Endodermal cell (in vitro differentiated cells): ENCODE measurements around the gene KLK6. TPM values are rescaled to one million over a fixed set of nuclear protein-coding genes. Genes with fewer than 3 reads are reported as not detected.

Experiments
- DNase-seq: peaks from one replicate; pipeline ENCODE4 v3.0.0-alpha.2; 2017
- H3K27ac ChIP-seq: 2 replicates; pipeline ENCODE4 v1.5.1; 2013; ENCODE audit warnings: mild to moderate bottlenecking, low read depth, low read length, moderate library complexity
- H3K27me3 ChIP-seq: 2 replicates; pipeline ENCODE4 v1.6.1; 2013; ENCODE audit warnings: mild to moderate bottlenecking, low read length, moderate library complexity; ENCODE audit not compliant: insufficient read depth, control insufficient read depth, poor library complexity, severe bottlenecking
- H3K36me3 ChIP-seq: 2 replicates; pipeline ENCODE4 v1.7.0; 2013; ENCODE audit warnings: mild to moderate bottlenecking, low read length, moderate library complexity; ENCODE audit not compliant: control insufficient read depth, insufficient read depth
- H3K4me1 ChIP-seq: one replicate; pipeline ENCODE4 v1.7.0; 2013; ENCODE audit warnings: low read length; ENCODE audit not compliant: control insufficient read depth, insufficient read depth
- H3K4me3 ChIP-seq: 2 replicates; pipeline ENCODE4 v1.5.1; 2013; ENCODE audit warnings: mild to moderate bottlenecking, low read length, moderate library complexity
- H3K9ac ChIP-seq: 2 replicates; pipeline ENCODE4 v1.6.1; 2013; ENCODE audit warnings: mild to moderate bottlenecking, low read length, moderate library complexity; ENCODE audit not compliant: poor library complexity, severe bottlenecking; ENCODE audit errors: extremely low read depth
- H3K9me3 ChIP-seq: 2 replicates; pipeline ENCODE4 v1.6.1; 2013; ENCODE audit warnings: mild to moderate bottlenecking, low read length, moderate library complexity; ENCODE audit not compliant: control insufficient read depth
- H3K27ac Mint-ChIP-seq: 2 replicates; pipeline ENCODE4 v1.8.0; 2020; ENCODE audit warnings: mixed read lengths
- H3K27me3 Mint-ChIP-seq: 2 replicates; pipeline ENCODE4 v1.8.0; 2021; ENCODE audit warnings: mild to moderate bottlenecking, mixed read lengths; ENCODE audit not compliant: insufficient read depth
- H3K36me3 Mint-ChIP-seq: 2 replicates; pipeline ENCODE4 v1.8.0; 2020; ENCODE audit warnings: low read depth, mixed read lengths
- H3K4me1 Mint-ChIP-seq: 2 replicates; pipeline ENCODE4 v1.8.0; 2020; ENCODE audit warnings: mixed read lengths
- H3K4me3 Mint-ChIP-seq: 2 replicates; pipeline ENCODE4 v1.8.0; 2020; ENCODE audit warnings: mild to moderate bottlenecking, moderate library complexity, mixed read lengths
- H3K9me3 Mint-ChIP-seq: 2 replicates; pipeline ENCODE4 v1.8.0; 2020; ENCODE audit warnings: mild to moderate bottlenecking, mixed read lengths
- WGBS, 2 experiments: methylation state at CpG; one replicate each; pipeline versions ENCODE4 v1.1.5 to v1.1.7; 2013; ENCODE audit warnings: missing lambda C conversion rate in 2 of 2, mixed read lengths in 1 of 2; ENCODE audit not compliant: insufficient coverage in 1 of 2, insufficient read length in 1 of 2; 5-methylcytosine and 5-hydroxymethylcytosine counted together
- long read RNA-seq, 4 experiments: library from polyadenylated mRNA in 2 of 4; library from RNA in 1 of 4; library from capped mRNA in 1 of 4; stranded (forward) in 3 of 4; unstranded in 1 of 4; transcript quantifications; one replicate each; pipeline ENCODE4 v2.0.0, GENCODE V29; 2020 to 2021; ENCODE audit warnings: inconsistent platforms in 1 of 4
- polyA plus RNA-seq, 2 experiments: library from polyadenylated mRNA; stranded (reverse); fragments of 50-300 nt; gene quantifications; one replicate each; pipeline ENCODE4 v1.2.3, GENCODE V29; 2013
- total RNA-seq, 2 donors: library from RNA; stranded (reverse); fragmentation: NEBNext Ultra II Directional in 1 of 2; extraction: Animal tissue kit (Norgen Biotek cat#: 25700) in 1 of 2; gene quantifications; 2 replicates in 1 of 2; 3 replicates in 1 of 2; pipeline ENCODE4 v1.2.1, GENCODE V29; 2021
- TF ChIP-seq, protein P1 (sequence below): fragments of 200-600 bp; sonication (generic); conservative IDR thresholded peaks from 2 replicates; pipeline ENCODE4 v1.5.0; 2021; ENCODE audit warnings: antibody characterized with exemption, mild to moderate bottlenecking

KLK6 gene
- under 1 TPM; 0.86 to 0.93 TPM for total RNA-seq
- 1.0 TPM for polyA plus RNA-seq (2013, experiment 1 of 2)
- polyA plus RNA-seq (2013, experiment 2 of 2): 1.1 TPM
- long read RNA-seq, experiment 1: 0 reads
- long read RNA-seq, experiment 2, partial matches to known transcripts: 0 of 3 reads
- long read RNA-seq, experiment 2, other reads (novel, unspliced or antisense): 1 of 3 reads
- long read RNA-seq, experiment 3, partial matches to known transcripts: 0 of 1 reads
- long read RNA-seq, experiment 3, other reads (novel, unspliced or antisense): 0 of 1 reads
- long read RNA-seq, experiment 4, partial matches to known transcripts: 0 of 3 reads
- long read RNA-seq, experiment 4, other reads (novel, unspliced or antisense): 0 of 3 reads

DNA sequence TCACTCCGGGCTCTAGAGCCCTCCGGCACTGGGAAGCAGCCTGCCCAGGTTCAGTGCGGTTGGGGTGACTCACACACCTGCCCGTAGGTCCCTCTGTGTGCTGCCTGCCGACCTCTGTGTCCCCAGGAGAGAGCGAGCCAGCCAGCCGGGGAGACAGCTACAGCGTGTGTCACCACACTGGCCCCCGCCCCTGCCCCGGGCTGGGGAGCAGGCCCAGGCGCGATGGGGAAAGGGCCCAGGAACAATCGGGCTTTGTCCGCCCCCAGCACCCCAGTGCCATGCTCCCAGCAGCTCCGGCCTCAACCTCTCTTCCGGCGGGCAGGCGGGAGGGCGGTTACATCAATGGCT is at the start of gene KLK6:
KLK6 (minus strand) TSS at position 179 of the 348 bp plus-strand sequence. CDS start 1,487 bp downstream, outside the sequence.
- no peak within 1 kb of the TSS for H3K4me3 ChIP-seq
- no peaks in the 10 kb centered on the region for H3K9me3 Mint-ChIP-seq
- no peaks in the 10 kb centered on the region for H3K9me3 ChIP-seq
- H3K27me3 ChIP-seq: no peaks in the 10 kb centered on the region
- no peak within 1 kb of the TSS for H3K4me3 Mint-ChIP-seq
- WGBS, 2 experiments: 88 to 94% methylated on average over 11 to 19 of the region's 19 CpGs
- no peak within 1 kb of the TSS for H3K27ac Mint-ChIP-seq
- DNase-seq: peak; percentile 56
- peaks cover 2% of the 10 kb centered on the region for H3K4me1 Mint-ChIP-seq
- no peak within 1 kb of the TSS for H3K27ac ChIP-seq
- no peak within 1 kb of the TSS for H3K9ac ChIP-seq
- TF ChIP-seq, protein P1, sequence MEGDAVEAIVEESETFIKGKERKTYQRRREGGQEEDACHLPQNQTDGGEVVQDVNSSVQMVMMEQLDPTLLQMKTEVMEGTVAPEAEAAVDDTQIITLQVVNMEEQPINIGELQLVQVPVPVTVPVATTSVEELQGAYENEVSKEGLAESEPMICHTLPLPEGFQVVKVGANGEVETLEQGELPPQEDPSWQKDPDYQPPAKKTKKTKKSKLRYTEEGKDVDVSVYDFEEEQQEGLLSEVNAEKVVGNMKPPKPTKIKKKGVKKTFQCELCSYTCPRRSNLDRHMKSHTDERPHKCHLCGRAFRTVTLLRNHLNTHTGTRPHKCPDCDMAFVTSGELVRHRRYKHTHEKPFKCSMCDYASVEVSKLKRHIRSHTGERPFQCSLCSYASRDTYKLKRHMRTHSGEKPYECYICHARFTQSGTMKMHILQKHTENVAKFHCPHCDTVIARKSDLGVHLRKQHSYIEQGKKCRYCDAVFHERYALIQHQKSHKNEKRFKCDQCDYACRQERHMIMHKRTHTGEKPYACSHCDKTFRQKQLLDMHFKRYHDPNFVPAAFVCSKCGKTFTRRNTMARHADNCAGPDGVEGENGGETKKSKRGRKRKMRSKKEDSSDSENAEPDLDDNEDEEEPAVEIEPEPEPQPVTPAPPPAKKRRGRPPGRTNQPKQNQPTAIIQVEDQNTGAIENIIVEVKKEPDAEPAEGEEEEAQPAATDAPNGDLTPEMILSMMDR: no peak
- peaks cover 17% of the 10 kb centered on the region for H3K27me3 Mint-ChIP-seq
- no peaks in the 10 kb centered on the region for H3K36me3 ChIP-seq
- H3K36me3 Mint-ChIP-seq: no peaks in the 10 kb centered on the region
- no peaks in the 10 kb centered on the region for H3K4me1 ChIP-seq

- Histone ChIP-seq H3K9me3 (no peaks in the 10 kb centered on the region), H3K36me3 (no peaks in the 10 kb centered on the region), H3K4me3 (peak overlapping the region; percentile 45), H3K27ac (no peak overlapping the region), H3K4me1 (no peaks in the 10 kb centered on the region), H3K9ac (no peak overlapping the region), H3K27me3 (peaks cover 76% of the 10 kb centered on the region)
- DNase-seq: peak; percentile 82
- Mint-ChIP-seq H3K4me1 (peaks cover 26% of the 10 kb centered on the region), H3K4me3 (peak overlapping the region; percentile 52), H3K9me3 (peaks cover 5% of the 10 kb centered on the region), H3K27ac (no peak overlapping the region), H3K36me3 (no peaks in the 10 kb centered on the region), H3K27me3 (peaks cover 78% of the 10 kb centered on the region)
- WGBS, 2 experiments: 2 to 3% methylated on average over 24 to 58 of the region's 68 CpGs
- TF ChIP-seq, protein P1: no peak
Measured at GRCh38 chr19:51018745-51019543, 49.6 kb upstream of the KLK6 start.

GRCh38 chr19:51016798-51017683 is 47.6 kb upstream of the KLK6 start:
- no peak overlapping the region for H3K27ac Mint-ChIP-seq
- peaks cover 60% of the 10 kb centered on the region for H3K27me3 ChIP-seq
- no peak overlapping the region for H3K9ac ChIP-seq
- peaks cover 17% of the 10 kb centered on the region for H3K4me1 Mint-ChIP-seq
- no peaks in the 10 kb centered on the region for H3K9me3 ChIP-seq
- H3K4me3 ChIP-seq: peak overlapping the region; percentile 74
- H3K27ac ChIP-seq: no peak overlapping the region
- no peaks in the 10 kb centered on the region for H3K36me3 Mint-ChIP-seq
- TF ChIP-seq, protein P1: peak; percentile 95
- H3K36me3 ChIP-seq: no peaks in the 10 kb centered on the region
- peak overlapping the region; percentile 62 for H3K4me3 Mint-ChIP-seq
- peaks cover 5% of the 10 kb centered on the region for H3K9me3 Mint-ChIP-seq
- peak; percentile 95 for DNase-seq
- WGBS, 2 experiments: 0 to 2% methylated on average over 21 to 68 of the region's 68 CpGs
- no peaks in the 10 kb centered on the region for H3K4me1 ChIP-seq
- H3K27me3 Mint-ChIP-seq: peaks cover 79% of the 10 kb centered on the region
